Measurements from ENCODE around the gene UBAP2L. TPM values are rescaled to one million over a fixed set of nuclear protein-coding genes. Genes with fewer than 3 reads are reported as not detected.

Gene UBAP2L
- total RNA-seq, 4 donors from 2014 or later = 46.0 to 74.6 (median 59.4) TPM

GRCh38 chr1:154240294-154240833 lies 19.6 kb downstream of the UBAP2L start:
- TF ChIP-seq POLR2A (IDR thresholded peaks at IDR 0.05) (no peak), CTCF (IDR thresholded peaks at IDR 0.05) (no peak)
- 91 to 94% methylated on average over 3 of the region's 3 CpGs for WGBS, 2 donors
- no peak overlapping the region for H3K4me3 ChIP-seq (ENCODE audit: low read depth, poor library complexity, severe bottlenecking)
- DNase-seq (ENCODE audit: low spot score in 2 of 2) = no peak
- intact Hi-C loops (cut with DNase I; ENCODE audit: low total_unique reads) = no loop called here

- intact Hi-C loops (cut with DNase I; ENCODE audit: low total_unique reads) = no loop called here
- DNase-seq (ENCODE audit: low spot score in 2 of 2) = no peak
- H3K4me3 ChIP-seq (ENCODE audit: low read depth, poor library complexity, severe bottlenecking) = no peak overlapping the region
- TF ChIP-seq CTCF (IDR thresholded peaks at IDR 0.05) (no peak), POLR2A (IDR thresholded peaks at IDR 0.05) (no peak)
- 84 to 85% methylated on average over 3 of the region's 3 CpGs for WGBS, 2 donors
Observed at GRCh38 chr1:154241703-154242351, 21.1 kb downstream of the UBAP2L start.

- intact Hi-C loops (cut with DNase I; ENCODE audit: low total_unique reads) = no loop called here
- TF ChIP-seq CTCF (IDR thresholded peaks at IDR 0.05) (no peak), POLR2A (IDR thresholded peaks at IDR 0.05) (no peak)
- whole genome bisulfite sequencing, 2 donors = 91 to 94% methylated on average over 7 of the region's 7 CpGs
- no peak overlapping the region for H3K4me3 ChIP-seq (ENCODE audit: low read depth, poor library complexity, severe bottlenecking)
- DNase-seq (ENCODE audit: low spot score in 2 of 2) = no peak
Observed at GRCh38 chr1:154253671-154254070, 32.9 kb downstream of the UBAP2L start.

- TF ChIP-seq POLR2A (IDR thresholded peaks at IDR 0.05) (no peak), CTCF (IDR thresholded peaks at IDR 0.05) (no peak)
- intact Hi-C loops (cut with DNase I; ENCODE audit: low total_unique reads) = no loop called here
- no peak for DNase-seq (ENCODE audit: low spot score in 2 of 2)
- no peak overlapping the region for H3K4me3 ChIP-seq (ENCODE audit: low read depth, poor library complexity, severe bottlenecking)
Observed at GRCh38 chr1:154256686-154257085, 35.9 kb downstream of the UBAP2L start.

- WGBS, 2 donors = 91 to 96% methylated on average over 2 of the region's 2 CpGs
- TF ChIP-seq CTCF (IDR thresholded peaks at IDR 0.05) = no peak
- no peak for TF ChIP-seq POLR2A (IDR thresholded peaks at IDR 0.05)
- intact Hi-C loops (cut with DNase I; ENCODE audit: low total_unique reads) = no loop called here
- DNase-seq (ENCODE audit: low spot score in 2 of 2) = no peak
- no peak overlapping the region for H3K4me3 ChIP-seq (ENCODE audit: low read depth, poor library complexity, severe bottlenecking)
Observed at GRCh38 chr1:154258784-154259183, 38.0 kb downstream of the UBAP2L start.

GRCh38 chr1:154260127-154260526 lies 39.4 kb downstream of the UBAP2L start:
- intact Hi-C loops (cut with DNase I; ENCODE audit: low total_unique reads) = loop anchor here (10.0 kb wide), 1 partner anchor 75 kb away; no protein-coding TSS in a partner anchor
- TF ChIP-seq POLR2A (IDR thresholded peaks at IDR 0.05) (no peak), CTCF (IDR thresholded peaks at IDR 0.05) (no peak)
- no peak overlapping the region for H3K4me3 ChIP-seq (ENCODE audit: low read depth, poor library complexity, severe bottlenecking)
- DNase-seq (ENCODE audit: low spot score in 2 of 2) = no peak
- 84 to 86% methylated on average over 1 of the region's 1 CpG for WGBS, 2 donors

Data from lower leg skin (tissue), 4 donors.